Naive thymus-derived CD8-positive, alpha-beta T cell (primary cell): ENCODE measurements around the gene LMBR1. TPM values are rescaled to one million over a fixed set of nuclear protein-coding genes. Genes with fewer than 3 reads are reported as not detected.

ENCODE experiments used
- ATAC-seq, 2 donors: fragments of 150-1000 bp; cut with Tn5 transposase in 1 of 2; sonication (Bioruptor Pico), chemical (Tn5 transposase) in 1 of 2; 1 replicate in 1 of 2; 2 replicates in 1 of 2; pipeline ENCODE4 v1.10.0; 2021; ENCODE audit warnings: mild to moderate bottlenecking in 2 of 2, moderate library complexity in 2 of 2
- POLR2A ChIA-PET: fragments of 350-600 bp; sonication (Branson Sonifier 250); formaldehyde crosslinking; loops from one replicate; lab custom pipeline; 2021; ENCODE audit warnings: antibody characterized with exemption; lab: Charles Lee
- DNase-seq, 10 donors: peaks; one replicate each; pipeline versions ENCODE4 v3.0.0 to v3.0.0-alpha.2; 2020 to 2022
- H3K27ac Mint-ChIP-seq, 10 donors: one replicate each; pipeline ENCODE4 v1.8.0; 2020 to 2022; ENCODE audit warnings: mild to moderate bottlenecking in 10 of 10, mixed read lengths in 10 of 10, moderate library complexity in 4 of 10, inconsistent platforms in 1 of 10
- H3K27me3 Mint-ChIP-seq, 5 donors: one replicate each; pipeline ENCODE4 v1.8.0; 2021 to 2022; ENCODE audit warnings: mixed read lengths in 5 of 5
- H3K36me3 Mint-ChIP-seq, 3 donors: one replicate each; pipeline ENCODE4 v1.8.0; 2020 to 2022; ENCODE audit warnings: mixed read lengths in 3 of 3, mild to moderate bottlenecking in 2 of 3, inconsistent platforms in 1 of 3
- H3K4me1 Mint-ChIP-seq, 4 donors: one replicate each; pipeline ENCODE4 v1.8.0; 2021 to 2022; ENCODE audit warnings: mixed read lengths in 4 of 4
- H3K4me3 Mint-ChIP-seq, 10 donors: one replicate each; pipeline ENCODE4 v1.8.0; 2020 to 2022; ENCODE audit warnings: mild to moderate bottlenecking in 10 of 10, mixed read lengths in 10 of 10, moderate library complexity in 6 of 10, inconsistent platforms in 1 of 10
- H3K9me3 Mint-ChIP-seq, 9 donors: one replicate each; pipeline ENCODE4 v1.8.0; 2020 to 2022; ENCODE audit warnings: mixed read lengths in 9 of 9, mild to moderate bottlenecking in 3 of 9, inconsistent platforms in 1 of 9, moderate library complexity in 1 of 9
- polyA plus RNA-seq, 3 donors: library from polyadenylated mRNA; unstranded; fragments of 300-500 nt; fragmentation: Illumina TruSeq; gene quantifications; one replicate each; pipeline ENCODE4 v1.2.3, GENCODE V29; 2021
- total RNA-seq, 8 experiments: library from RNA in 2 of 8; stranded (reverse) in 2 of 8; gene quantifications; one replicate each; pipeline ENCODE4 v1.2.3 and lab custom pipeline; 2021 to 2026

The LMBR1 gene
- total and polyA plus RNA-seq, 5 experiments from 2014 or later: 41.9 to 157 (median 45.9) TPM

- DNase-seq: no peak
- POLR2A ChIA-PET: interaction anchor here (0.6 kb wide), 1 partner anchor 40 kb away, joined by 3 read pairs; no protein-coding TSS in a partner anchor
- Mint-ChIP-seq H3K4me1 (peaks cover 7 to 34% (median 23%) of the 10 kb centered on the region in 4 donors), H3K27me3 (no peaks in the 10 kb centered on the region), H3K36me3 (peaks cover 5 to 14% (median 8%) of the 10 kb centered on the region in 3 donors), H3K9me3 (no peaks in the 10 kb centered on the region), H3K4me3 (no peak overlapping the region), H3K27ac (no peak overlapping the region)
- ATAC-seq: no peak
Observed at GRCh38 chr7:156841497-156841896, 51.5 kb downstream of the LMBR1 start.

- DNase-seq (no peak), ATAC-seq (no peak)
- Mint-ChIP-seq H3K27me3 (no peaks in the 10 kb centered on the region), H3K36me3 (peaks cover 5 to 25% (median 8%) of the 10 kb centered on the region in 3 donors), H3K27ac (peak overlapping the region in 2 of 10 donors; percentile 4 to 13), H3K9me3 (no peaks in the 10 kb centered on the region), H3K4me1 (peaks cover 8 to 24% (median 15%) of the 10 kb centered on the region in 4 donors), H3K4me3 (peak overlapping the region in 1 of 10 donors; percentile 65)
- POLR2A ChIA-PET: no interaction called here
Observed at GRCh38 chr7:156840134-156840533, 52.8 kb downstream of the LMBR1 start.

- Mint-ChIP-seq H3K36me3 (peaks cover 5 to 52% (median 13%) of the 10 kb centered on the region in 3 donors), H3K4me3 (no peak overlapping the region), H3K9me3 (no peaks in the 10 kb centered on the region), H3K27ac (no peak overlapping the region), H3K4me1 (peaks cover 11 to 19% (median 16%) of the 10 kb centered on the region in 4 donors), H3K27me3 (no peaks in the 10 kb centered on the region)
- POLR2A ChIA-PET: no interaction called here
- DNase-seq (no peak), ATAC-seq (no peak)
Observed at GRCh38 chr7:156836443-156836842, 56.5 kb downstream of the LMBR1 start.

GRCh38 chr7:156834462-156834861 is 58.5 kb downstream of the LMBR1 start:
- Mint-ChIP-seq H3K4me1 (peaks cover 6 to 20% (median 8%) of the 10 kb centered on the region in 4 donors), H3K9me3 (no peaks in the 10 kb centered on the region), H3K36me3 (peaks cover 0 to 60% (median 10%) of the 10 kb centered on the region in 3 donors), H3K27ac (no peak overlapping the region), H3K27me3 (no peaks in the 10 kb centered on the region), H3K4me3 (no peak overlapping the region)
- POLR2A ChIA-PET: no interaction called here
- ATAC-seq: no peak
- no peak for DNase-seq

GRCh38 chr7:156833312-156833711 is 59.7 kb downstream of the LMBR1 start:
- no peak overlapping the region for H3K4me3 Mint-ChIP-seq
- H3K36me3 Mint-ChIP-seq: peaks cover 0 to 60% (median 8%) of the 10 kb centered on the region in 3 donors
- no peak for ATAC-seq
- POLR2A ChIA-PET: no interaction called here
- peaks cover 2 to 25% (median 8%) of the 10 kb centered on the region in 4 donors for H3K4me1 Mint-ChIP-seq
- H3K27me3 Mint-ChIP-seq: no peaks in the 10 kb centered on the region
- no peak overlapping the region for H3K27ac Mint-ChIP-seq
- no peak for DNase-seq
- H3K9me3 Mint-ChIP-seq: no peaks in the 10 kb centered on the region

- DNase-seq (no peak), ATAC-seq (no peak)
- H3K9me3 Mint-ChIP-seq: no peaks in the 10 kb centered on the region
- no peaks in the 10 kb centered on the region for H3K27me3 Mint-ChIP-seq
- POLR2A ChIA-PET: no interaction called here
- H3K36me3 Mint-ChIP-seq: peaks cover 0 to 57% (median 7%) of the 10 kb centered on the region in 3 donors
- peaks cover 3 to 25% (median 11%) of the 10 kb centered on the region in 4 donors for H3K4me1 Mint-ChIP-seq
- H3K27ac Mint-ChIP-seq: peak overlapping the region in 2 of 10 donors; percentile 3 to 13
- H3K4me3 Mint-ChIP-seq: no peak overlapping the region
Observed at GRCh38 chr7:156832195-156832877, 60.6 kb downstream of the LMBR1 start.

GRCh38 chr7:156829669-156830336 is 63.2 kb downstream of the LMBR1 start:
- DNase-seq (no peak), ATAC-seq (no peak)
- no peaks in the 10 kb centered on the region for H3K9me3 Mint-ChIP-seq
- peak overlapping the region in 5 of 10 donors; percentile 1 to 81 (median 28) for H3K27ac Mint-ChIP-seq
- POLR2A ChIA-PET: no interaction called here
- H3K4me1 Mint-ChIP-seq: peaks cover 3 to 25% (median 7%) of the 10 kb centered on the region in 4 donors
- no peaks in the 10 kb centered on the region for H3K27me3 Mint-ChIP-seq
- no peak overlapping the region for H3K4me3 Mint-ChIP-seq
- peaks cover 0 to 50% (median 6%) of the 10 kb centered on the region in 3 donors for H3K36me3 Mint-ChIP-seq

- ATAC-seq (no peak), DNase-seq (peak in 3 of 10 donors; percentile 9 to 23 (median 14))
- Mint-ChIP-seq H3K4me1 (peaks cover 3 to 20% (median 7%) of the 10 kb centered on the region in 4 donors), H3K36me3 (peaks cover 0 to 41% (median 2%) of the 10 kb centered on the region in 3 donors), H3K4me3 (no peak overlapping the region), H3K9me3 (no peaks in the 10 kb centered on the region), H3K27me3 (no peaks in the 10 kb centered on the region), H3K27ac (peak overlapping the region in 2 of 10 donors; percentile 19 to 38)
- POLR2A ChIA-PET: no interaction called here
Observed at GRCh38 chr7:156827587-156828203, 65.3 kb downstream of the LMBR1 start.

GRCh38 chr7:156823435-156823834 is 69.5 kb downstream of the LMBR1 start:
- H3K27me3 Mint-ChIP-seq: no peaks in the 10 kb centered on the region
- ATAC-seq (no peak), DNase-seq (no peak)
- H3K36me3 Mint-ChIP-seq: peaks cover 0 to 44% (median 1%) of the 10 kb centered on the region in 3 donors
- POLR2A ChIA-PET: no interaction called here
- no peak overlapping the region for H3K4me3 Mint-ChIP-seq
- H3K9me3 Mint-ChIP-seq: no peaks in the 10 kb centered on the region
- H3K27ac Mint-ChIP-seq: no peak overlapping the region
- peaks cover 0 to 6% (median 1%) of the 10 kb centered on the region in 4 donors for H3K4me1 Mint-ChIP-seq

- peak overlapping the region in 1 of 10 donors; percentile 9 for H3K27ac Mint-ChIP-seq
- no peak for ATAC-seq
- H3K36me3 Mint-ChIP-seq: peaks cover 0 to 46% (median 1%) of the 10 kb centered on the region in 3 donors
- H3K27me3 Mint-ChIP-seq: no peaks in the 10 kb centered on the region
- DNase-seq: no peak
- peaks cover 0 to 2% (median 0%) of the 10 kb centered on the region in 4 donors for H3K4me1 Mint-ChIP-seq
- POLR2A ChIA-PET: no interaction called here
- H3K9me3 Mint-ChIP-seq: no peaks in the 10 kb centered on the region
- no peak overlapping the region for H3K4me3 Mint-ChIP-seq
Observed at GRCh38 chr7:156820445-156821063, 72.4 kb downstream of the LMBR1 start.

- Mint-ChIP-seq H3K27me3 (no peaks in the 10 kb centered on the region), H3K4me1 (peaks cover 0 to 2% (median 0%) of the 10 kb centered on the region in 4 donors), H3K9me3 (no peaks in the 10 kb centered on the region), H3K4me3 (no peak overlapping the region), H3K36me3 (peaks cover 0 to 46% (median 1%) of the 10 kb centered on the region in 3 donors), H3K27ac (no peak overlapping the region)
- DNase-seq (no peak), ATAC-seq (no peak)
- POLR2A ChIA-PET: no interaction called here
Observed at GRCh38 chr7:156819733-156820295, 73.2 kb downstream of the LMBR1 start.

GRCh38 chr7:156818133-156818532 is 74.8 kb downstream of the LMBR1 start:
- Mint-ChIP-seq H3K9me3 (no peaks in the 10 kb centered on the region), H3K4me1 (peaks cover 0 to 2% (median 0%) of the 10 kb centered on the region in 4 donors), H3K36me3 (peaks cover 0 to 48% (median 3%) of the 10 kb centered on the region in 3 donors), H3K27me3 (no peaks in the 10 kb centered on the region), H3K27ac (no peak overlapping the region), H3K4me3 (no peak overlapping the region)
- POLR2A ChIA-PET: no interaction called here
- ATAC-seq (no peak), DNase-seq (no peak)
